ENCODE measurements around the gene COL1A1. TPM values are rescaled to one million over a fixed set of nuclear protein-coding genes. Genes with fewer than 3 reads are reported as not detected.

The COL1A1 gene
- total RNA-seq, 1 donor from 2014 or later, result 1.1 TPM

DNA sequence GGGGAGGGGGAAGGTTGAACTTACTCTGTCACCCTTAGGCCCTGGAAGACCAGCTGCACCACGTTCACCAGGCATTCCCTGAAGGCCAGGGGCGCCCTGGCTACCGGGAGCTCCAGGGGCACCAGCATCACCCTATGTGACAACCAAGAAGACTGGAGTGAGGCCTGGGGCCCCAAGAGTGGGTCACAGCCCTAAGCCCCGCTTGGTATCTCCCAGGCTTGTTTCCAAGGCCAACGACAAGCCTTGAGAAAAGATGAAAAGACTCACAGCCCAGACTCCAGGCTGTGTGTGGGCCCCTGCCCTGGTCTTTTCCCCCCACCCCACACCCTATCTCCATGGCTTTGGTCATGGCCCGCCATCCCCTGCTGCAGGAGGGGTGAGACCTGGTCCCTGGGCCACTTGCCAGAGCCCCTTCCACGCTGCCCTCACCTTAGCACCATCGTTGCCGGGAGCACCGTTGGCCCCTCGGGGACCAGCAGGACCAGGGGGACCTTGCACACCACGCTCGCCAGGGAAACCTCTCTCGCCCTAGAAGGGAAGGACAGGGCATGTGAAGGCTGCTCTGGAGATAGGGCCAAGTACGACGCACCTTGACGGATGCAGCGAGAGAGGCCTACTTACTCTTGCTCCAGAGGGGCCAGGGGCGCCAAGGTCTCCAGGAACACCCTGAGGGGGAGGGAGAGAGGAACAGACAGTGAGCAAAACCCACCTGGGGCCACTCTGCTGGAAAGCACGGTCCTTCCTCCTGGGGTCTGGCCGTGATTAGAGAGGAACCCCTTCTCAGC is 9.9 kb downstream of the COL1A1 start:
- TF ChIP-seq EZH2 (IDR thresholded peaks at IDR 0.05), result no peak
- TF ChIP-seq EZH2phosphoT487 (IDR thresholded peaks at IDR 0.05), result no peak
- TF ChIP-seq, protein P1, sequence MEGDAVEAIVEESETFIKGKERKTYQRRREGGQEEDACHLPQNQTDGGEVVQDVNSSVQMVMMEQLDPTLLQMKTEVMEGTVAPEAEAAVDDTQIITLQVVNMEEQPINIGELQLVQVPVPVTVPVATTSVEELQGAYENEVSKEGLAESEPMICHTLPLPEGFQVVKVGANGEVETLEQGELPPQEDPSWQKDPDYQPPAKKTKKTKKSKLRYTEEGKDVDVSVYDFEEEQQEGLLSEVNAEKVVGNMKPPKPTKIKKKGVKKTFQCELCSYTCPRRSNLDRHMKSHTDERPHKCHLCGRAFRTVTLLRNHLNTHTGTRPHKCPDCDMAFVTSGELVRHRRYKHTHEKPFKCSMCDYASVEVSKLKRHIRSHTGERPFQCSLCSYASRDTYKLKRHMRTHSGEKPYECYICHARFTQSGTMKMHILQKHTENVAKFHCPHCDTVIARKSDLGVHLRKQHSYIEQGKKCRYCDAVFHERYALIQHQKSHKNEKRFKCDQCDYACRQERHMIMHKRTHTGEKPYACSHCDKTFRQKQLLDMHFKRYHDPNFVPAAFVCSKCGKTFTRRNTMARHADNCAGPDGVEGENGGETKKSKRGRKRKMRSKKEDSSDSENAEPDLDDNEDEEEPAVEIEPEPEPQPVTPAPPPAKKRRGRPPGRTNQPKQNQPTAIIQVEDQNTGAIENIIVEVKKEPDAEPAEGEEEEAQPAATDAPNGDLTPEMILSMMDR (IDR thresholded peaks at IDR 0.05), result no peak
- Histone ChIP-seq H3K4me3 (no peak overlapping the region), H3K4me1 (no peaks in the 10 kb centered on the region), H3F3A (ENCODE audit: low read depth) (no peaks in the 10 kb centered on the region), H3K4me2 (no peak overlapping the region), H4K20me1 (ENCODE audit: low read depth) (no peaks in the 10 kb centered on the region), H3K27me3 (no peaks in the 10 kb centered on the region), H3K36me3 (no peaks in the 10 kb centered on the region), H3K9ac (no peak overlapping the region), H2AFZ (replicated peaks) (no peak overlapping the region), H3K9me3 (ENCODE audit: low read depth) (no peaks in the 10 kb centered on the region), H3K27ac (no peak overlapping the region), H3K79me2 (ENCODE audit: low read depth) (no peaks in the 10 kb centered on the region)
- Mint-ChIP-seq H3K27me3 (ENCODE audit: insufficient read depth, low read depth) (peaks cover 11% of the 10 kb centered on the region), H3K4me1 (no peaks in the 10 kb centered on the region), H3K36me3 (peaks cover 2% of the 10 kb centered on the region), H3K4me3 (no peak overlapping the region), H3K27ac (no peak overlapping the region), H3K9me3 (no peaks in the 10 kb centered on the region)
- DNase-seq (ENCODE audit: low spot score), result no peak

GRCh38 chr17:50190603-50191358 is 10.7 kb downstream of the COL1A1 start:
- Mint-ChIP-seq H3K27me3 (ENCODE audit: insufficient read depth, low read depth) (peaks cover 11% of the 10 kb centered on the region), H3K27ac (no peak overlapping the region), H3K36me3 (peaks cover 2% of the 10 kb centered on the region), H3K4me1 (no peaks in the 10 kb centered on the region), H3K9me3 (no peaks in the 10 kb centered on the region), H3K4me3 (no peak overlapping the region)
- no peaks in the 10 kb centered on the region for H3F3A ChIP-seq (ENCODE audit: low read depth)
- no peak for TF ChIP-seq EZH2phosphoT487 (IDR thresholded peaks at IDR 0.05)
- TF ChIP-seq, protein P1 (IDR thresholded peaks at IDR 0.05), result no peak
- TF ChIP-seq EZH2 (IDR thresholded peaks at IDR 0.05), result no peak
- H3K27me3 ChIP-seq, result no peaks in the 10 kb centered on the region
- H3K4me1 ChIP-seq, result no peaks in the 10 kb centered on the region
- no peak overlapping the region for H3K27ac ChIP-seq
- DNase-seq (ENCODE audit: low spot score), result no peak
- H3K4me2 ChIP-seq, result no peak overlapping the region
- no peak overlapping the region for H2AFZ ChIP-seq (replicated peaks)
- H3K79me2 ChIP-seq (ENCODE audit: low read depth), result no peaks in the 10 kb centered on the region
- no peaks in the 10 kb centered on the region for H4K20me1 ChIP-seq (ENCODE audit: low read depth)
- no peak overlapping the region for H3K9ac ChIP-seq
- H3K4me3 ChIP-seq, result no peak overlapping the region
- H3K9me3 ChIP-seq (ENCODE audit: low read depth), result no peaks in the 10 kb centered on the region
- no peaks in the 10 kb centered on the region for H3K36me3 ChIP-seq

DNA sequence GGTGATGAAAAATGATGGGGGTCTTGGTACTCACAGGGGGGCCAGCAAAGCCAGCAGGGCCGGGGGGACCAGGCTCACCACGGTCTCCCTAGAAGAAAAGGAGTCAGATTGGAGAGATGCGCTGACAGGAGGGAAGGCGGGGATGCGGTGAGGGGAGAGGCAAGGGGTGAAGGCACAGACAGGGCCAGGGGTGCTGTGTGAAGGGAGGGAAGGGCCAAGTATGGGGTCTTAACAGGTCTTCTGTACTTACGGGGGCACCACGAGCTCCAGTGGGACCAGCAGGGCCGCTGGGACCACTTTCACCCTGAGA is 11.2 kb downstream of the COL1A1 start:
- H3K4me1 ChIP-seq, result no peaks in the 10 kb centered on the region
- H3K4me1 Mint-ChIP-seq, result peaks cover 2% of the 10 kb centered on the region
- H3K4me3 Mint-ChIP-seq, result no peak overlapping the region
- no peak overlapping the region for H2AFZ ChIP-seq (replicated peaks)
- DNase-seq (ENCODE audit: low spot score), result no peak
- H3K27ac ChIP-seq, result no peak overlapping the region
- H3K36me3 Mint-ChIP-seq, result peaks cover 5% of the 10 kb centered on the region
- H3K4me3 ChIP-seq, result no peak overlapping the region
- H3K9me3 Mint-ChIP-seq, result no peaks in the 10 kb centered on the region
- H3K27ac Mint-ChIP-seq, result no peak overlapping the region
- H4K20me1 ChIP-seq (ENCODE audit: low read depth), result no peaks in the 10 kb centered on the region
- H3K9ac ChIP-seq, result no peak overlapping the region
- TF ChIP-seq EZH2 (IDR thresholded peaks at IDR 0.05) (no peak), EZH2phosphoT487 (IDR thresholded peaks at IDR 0.05) (no peak)
- TF ChIP-seq, protein P1 (IDR thresholded peaks at IDR 0.05), result no peak
- H3K27me3 Mint-ChIP-seq (ENCODE audit: insufficient read depth, low read depth), result peaks cover 11% of the 10 kb centered on the region
- H3F3A ChIP-seq (ENCODE audit: low read depth), result no peaks in the 10 kb centered on the region
- H3K79me2 ChIP-seq (ENCODE audit: low read depth), result no peaks in the 10 kb centered on the region
- no peaks in the 10 kb centered on the region for H3K9me3 ChIP-seq (ENCODE audit: low read depth)
- H3K4me2 ChIP-seq, result no peak overlapping the region
- H3K36me3 ChIP-seq, result no peaks in the 10 kb centered on the region
- H3K27me3 ChIP-seq, result no peaks in the 10 kb centered on the region

Data from neural progenitor cell (in vitro differentiated cells).